22Rv1 (cell line): Measurements from ENCODE around the gene FAM177A1.

Source experiments
- H3K27ac ChIP-seq: fragments of 450-650 bp; 2 replicates; pipeline ENCODE4 v1.5.1; 2017
- CTCF ChIP-seq: fragments of 450-650 bp; IDR thresholded peaks from 2 replicates; pipeline ENCODE4 v1.5.1; 2017; ENCODE audit warnings: mild to moderate bottlenecking
- ZFX ChIP-seq: fragments of 450-650 bp; IDR thresholded peaks from 2 replicates; pipeline ENCODE4 v1.6.1; 2017; ENCODE audit warnings: antibody characterized with exemption, borderline replicate concordance

FAM177A1 gene

DNA sequence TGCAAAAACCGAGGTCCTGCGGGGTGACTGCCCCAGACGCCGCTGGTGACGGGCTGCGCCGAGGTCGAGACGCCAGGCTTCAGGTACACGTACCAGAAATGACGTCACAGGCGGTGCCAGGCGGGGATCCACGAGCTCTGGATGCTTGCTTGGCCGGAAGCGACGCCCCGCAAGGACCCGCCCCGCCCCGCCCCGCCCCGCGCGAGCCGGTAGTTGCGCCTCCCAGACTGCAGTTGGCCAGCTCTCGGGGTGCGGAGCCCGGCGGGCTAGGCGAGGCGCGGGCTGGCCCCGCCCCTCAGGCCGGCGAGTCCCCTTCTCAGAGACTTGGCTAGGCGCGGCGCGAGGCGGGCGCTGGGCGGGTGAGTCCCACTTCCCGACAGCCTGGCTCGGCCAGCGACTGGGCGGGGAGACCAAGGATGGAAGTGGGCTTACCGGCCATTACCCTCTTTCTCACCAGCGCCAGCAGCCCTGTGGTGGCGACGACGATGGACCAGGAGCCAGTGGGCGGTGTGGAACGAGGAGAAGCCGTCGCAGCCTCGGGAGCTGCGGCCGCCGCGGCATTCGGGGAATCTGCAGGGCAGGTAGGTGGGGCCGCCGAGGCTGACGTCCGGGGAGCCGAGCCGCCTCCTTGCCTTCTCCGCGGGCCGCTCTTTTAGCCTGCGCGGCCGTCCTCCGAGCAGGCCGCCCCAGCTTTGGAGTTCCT is at the start of gene FAM177A1:
FAM177A1 (plus strand) TSS at position 225 of the 703 bp plus-strand sequence; CDS start at position 417, 192 bp downstream.
- peak within 1 kb of the TSS; percentile 81 for H3K27ac ChIP-seq
- TF ChIP-seq CTCF (peak; percentile 11; the same call in 1 of the 2 replicates), ZFX (no peak)

- no peak overlapping the region for H3K27ac ChIP-seq
- TF ChIP-seq ZFX (no peak), CTCF (no peak)
These were observed 48.3 kb upstream of the FAM177A1 start for GRCh38 chr14:34997762-34998161.

DNA sequence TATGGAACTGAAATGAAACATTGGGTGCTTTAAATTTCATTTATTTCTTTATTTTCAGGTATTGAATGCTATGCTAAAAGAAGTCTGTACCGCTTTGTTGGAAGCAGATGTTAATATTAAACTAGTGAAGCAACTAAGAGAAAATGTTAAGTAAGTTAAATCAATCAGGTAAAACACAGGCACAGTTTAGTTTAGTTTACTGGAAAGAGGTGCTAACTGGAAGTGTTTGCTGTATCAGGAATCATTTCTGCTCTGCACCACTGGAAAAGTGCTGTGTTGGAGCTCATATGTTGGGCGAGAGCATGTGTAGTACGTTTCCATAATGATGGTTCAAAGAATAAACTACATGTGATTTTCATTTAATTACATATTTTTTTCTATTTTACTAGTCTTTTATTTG is 46.6 kb upstream of the FAM177A1 start:
- TF ChIP-seq ZFX (no peak), CTCF (no peak)
- H3K27ac ChIP-seq = no peak overlapping the region

- TF ChIP-seq ZFX = no peak
- TF ChIP-seq CTCF = no peak
- no peak overlapping the region for H3K27ac ChIP-seq
These were observed 44.5 kb upstream of the FAM177A1 start for GRCh38 chr14:35001621-35002020.

- no peak overlapping the region for H3K27ac ChIP-seq
- no peak for TF ChIP-seq ZFX
- no peak for TF ChIP-seq CTCF
These were observed 41.2 kb upstream of the FAM177A1 start for GRCh38 chr14:35004839-35005238.

GRCh38 chr14:35016568-35016967 is 29.5 kb upstream of the FAM177A1 start:
- no peak overlapping the region for H3K27ac ChIP-seq
- TF ChIP-seq ZFX (no peak), CTCF (no peak)

- TF ChIP-seq CTCF = no peak
- no peak for TF ChIP-seq ZFX
- H3K27ac ChIP-seq = no peak overlapping the region
These were observed 25.4 kb upstream of the FAM177A1 start for GRCh38 chr14:35020713-35021112.
